HG03460 (cell line): Measurements from ENCODE around the gene NR1H4.
"Not testable (repeated sequence)": the region's sequence is repeated elsewhere in the genome, so short reads cannot be mapped to it uniquely, and the experiment has no call there.

Experiments used
- ATAC-seq: cut with Tn5 transposase; IDR thresholded peaks from one replicate; pipeline ENCODE4 v1.9.1; 2021; ENCODE audit not compliant: unreplicated experiment

The NR1H4 gene

GRCh38 chr12:100472325-100472724 is 1.3 kb upstream of the NR1H4 start:
- no peak for ATAC-seq

GRCh38 chr12:100473050-100473715 is 483 bp upstream of the NR1H4 start:
- ATAC-seq = no peak

DNA sequence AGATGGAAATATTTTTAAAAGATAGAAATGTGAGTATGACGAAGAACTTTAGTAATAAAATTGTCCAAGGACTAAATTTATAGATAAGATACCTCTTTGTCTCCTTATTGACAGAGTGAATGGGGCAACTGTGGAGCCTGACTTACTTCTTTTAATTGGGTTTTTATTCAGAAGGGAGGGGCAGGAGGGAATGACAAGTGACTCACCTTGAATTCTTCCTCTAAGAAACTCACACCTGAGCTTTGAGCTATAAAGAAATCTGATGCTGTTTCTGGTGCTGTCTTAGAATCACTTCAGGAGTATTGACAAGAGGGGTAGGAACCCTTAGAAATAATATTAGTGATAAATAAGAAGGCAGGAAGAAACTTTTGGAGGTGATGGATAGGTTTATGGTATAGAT is 951 bp downstream of the NR1H4 start:
- no peak for ATAC-seq

DNA sequence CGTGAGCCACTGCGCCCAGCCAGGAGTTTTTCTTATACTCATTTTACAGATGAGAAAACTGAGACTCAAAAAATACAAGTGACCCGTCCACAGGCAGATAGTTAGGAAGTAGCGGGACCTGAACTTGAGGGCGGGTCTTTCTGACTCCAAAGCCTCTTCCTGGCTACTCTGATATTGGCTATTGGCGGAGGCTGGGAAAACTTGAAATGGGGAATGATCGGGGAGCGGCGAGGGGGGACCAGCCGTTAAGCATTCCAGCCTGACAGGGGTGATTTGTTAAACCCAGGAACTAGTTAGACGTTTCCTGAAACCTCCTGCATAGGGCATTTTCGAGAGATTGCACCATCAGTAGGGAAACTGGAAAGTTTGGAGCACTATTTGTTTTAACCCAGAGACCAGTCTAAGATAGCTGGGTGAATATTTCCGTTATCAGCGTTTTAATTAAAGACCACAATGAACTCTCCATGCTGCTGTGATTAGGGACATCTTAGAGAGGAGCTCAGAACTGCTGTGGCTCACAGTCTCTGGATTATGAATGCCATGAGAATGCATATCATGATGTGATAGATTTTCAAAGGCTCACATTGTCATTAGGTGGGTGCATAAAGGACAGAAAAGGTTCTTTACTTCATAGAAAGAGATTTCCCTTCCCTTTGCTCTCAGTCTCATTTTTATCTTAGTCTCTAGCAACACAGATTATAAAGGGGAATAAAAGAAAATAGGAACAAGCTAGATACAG is 2.5 kb downstream of the NR1H4 start:
- ATAC-seq = no peak

DNA sequence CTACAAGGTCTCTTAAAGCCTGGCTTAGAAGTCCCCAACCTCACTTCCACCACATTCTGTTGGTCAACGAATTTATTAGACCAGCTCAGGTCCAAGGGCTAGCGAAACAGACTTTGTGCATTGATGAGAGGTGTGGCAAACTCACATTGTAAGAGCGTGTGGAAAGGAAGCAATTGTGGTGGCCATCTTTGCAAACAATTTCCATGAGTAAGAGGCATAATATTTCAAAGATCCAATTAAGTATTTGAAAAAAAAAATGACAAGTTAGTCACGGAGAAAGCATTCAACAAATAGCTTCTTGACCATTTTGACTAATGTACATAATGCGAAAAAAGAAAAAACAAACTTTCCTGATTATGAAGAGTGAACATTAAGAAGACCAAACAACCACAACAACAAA is 7.4 kb downstream of the NR1H4 start:
- no peak for ATAC-seq

DNA sequence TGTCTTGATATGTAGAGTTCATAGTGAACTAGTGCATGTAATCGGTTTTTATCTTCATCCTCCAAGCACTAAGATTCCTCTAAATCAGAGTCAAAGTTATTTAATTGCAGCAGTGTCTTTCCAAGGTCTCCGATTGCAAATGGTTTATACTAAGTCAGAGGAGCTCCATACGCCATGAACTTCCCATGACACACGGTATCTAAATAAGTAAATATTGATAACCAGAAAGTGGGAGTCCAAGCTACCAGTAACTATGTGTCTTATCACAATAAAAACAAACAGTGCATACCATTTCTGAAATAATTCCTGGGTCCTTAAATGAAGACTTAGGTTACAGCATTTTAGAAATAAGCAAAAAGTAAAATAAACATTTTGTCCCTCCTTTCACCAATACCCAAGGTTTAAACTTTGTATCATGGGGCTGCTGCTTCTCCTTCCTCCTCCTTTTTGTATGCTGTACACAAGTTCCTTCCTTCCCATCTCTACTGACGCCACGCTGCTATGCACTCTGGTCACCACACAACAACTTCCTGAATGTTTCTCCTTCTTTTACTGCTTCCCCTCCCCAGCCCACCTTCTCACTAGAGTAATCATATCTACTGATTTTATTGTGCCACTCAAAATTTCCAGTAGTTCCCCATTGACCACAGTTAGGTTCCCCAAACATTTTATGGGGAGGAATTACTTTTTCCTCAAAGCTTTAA is 10.7 kb downstream of the NR1H4 start:
- no peak for ATAC-seq

DNA sequence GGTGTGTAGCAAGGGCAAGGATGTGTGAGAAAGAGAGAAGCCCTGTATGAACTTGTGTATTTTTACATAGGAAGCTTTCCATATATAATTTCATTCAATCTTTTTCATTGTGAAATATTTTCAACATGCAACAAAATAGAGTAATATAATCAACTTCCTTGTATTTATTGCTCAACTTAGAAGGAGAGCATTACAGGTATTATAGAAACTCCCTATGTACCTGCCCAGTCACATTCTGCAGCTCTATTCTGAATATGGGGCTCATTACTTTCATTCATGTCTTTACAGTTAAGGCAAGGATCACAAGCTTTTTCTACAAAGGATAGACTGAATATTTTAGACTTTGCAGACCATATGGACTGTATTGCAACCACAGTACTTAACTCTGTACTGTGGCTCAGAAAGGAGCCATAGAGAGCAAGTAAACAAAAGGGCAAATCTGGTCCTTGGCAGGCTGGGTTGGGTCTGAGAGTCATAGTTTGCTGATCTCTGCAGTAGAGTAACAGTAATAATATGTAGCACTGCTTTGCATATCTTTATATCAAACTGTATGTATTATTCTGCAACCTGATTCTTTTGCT is 11.3 kb downstream of the NR1H4 start:
- ATAC-seq = no peak

DNA sequence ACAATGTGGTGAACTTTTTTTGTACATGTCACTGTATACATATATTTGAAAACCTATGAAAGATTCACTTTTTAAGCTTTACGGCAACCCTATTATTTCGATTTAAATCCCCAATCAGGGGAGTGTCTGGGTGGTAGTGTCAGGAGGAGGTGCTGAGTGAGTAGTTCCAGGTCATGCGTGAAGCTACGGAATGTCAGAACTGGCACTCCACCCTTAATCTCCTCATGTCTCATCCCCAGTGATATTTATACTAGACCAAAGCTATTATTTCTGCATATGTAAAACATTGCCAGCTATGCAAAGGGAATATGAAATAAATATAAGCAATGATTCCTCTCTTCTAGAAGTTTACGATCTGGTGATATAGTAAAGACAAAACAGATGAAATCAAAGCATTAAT is 12.3 kb downstream of the NR1H4 start:
- ATAC-seq = no peak

DNA sequence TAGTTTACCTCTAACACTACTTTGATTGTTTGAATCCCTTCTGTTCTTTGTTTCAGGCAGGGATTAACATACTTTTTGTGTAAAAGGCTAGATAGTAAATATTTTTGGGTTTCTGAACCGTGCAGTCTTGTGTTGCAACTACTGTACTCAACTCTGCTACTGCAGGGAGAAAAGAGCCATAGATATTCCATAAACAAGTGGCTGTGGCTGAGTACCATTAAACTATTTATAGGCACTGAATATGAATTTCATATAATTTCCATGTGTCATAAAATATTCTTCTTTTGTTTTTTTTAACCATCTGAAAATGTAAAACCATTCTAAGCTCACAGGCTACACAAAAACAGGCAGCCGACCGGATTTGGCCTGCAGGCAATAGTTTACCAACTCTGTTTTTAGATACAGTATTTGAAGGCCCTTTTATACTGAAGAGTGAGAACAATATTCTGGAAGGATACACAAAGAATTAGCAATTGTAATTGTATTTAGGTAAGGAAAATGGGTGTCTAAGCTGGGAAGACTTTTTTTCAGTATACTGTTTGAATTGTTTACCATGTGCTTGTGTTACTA is 15.7 kb downstream of the NR1H4 start:
- no peak for ATAC-seq

DNA sequence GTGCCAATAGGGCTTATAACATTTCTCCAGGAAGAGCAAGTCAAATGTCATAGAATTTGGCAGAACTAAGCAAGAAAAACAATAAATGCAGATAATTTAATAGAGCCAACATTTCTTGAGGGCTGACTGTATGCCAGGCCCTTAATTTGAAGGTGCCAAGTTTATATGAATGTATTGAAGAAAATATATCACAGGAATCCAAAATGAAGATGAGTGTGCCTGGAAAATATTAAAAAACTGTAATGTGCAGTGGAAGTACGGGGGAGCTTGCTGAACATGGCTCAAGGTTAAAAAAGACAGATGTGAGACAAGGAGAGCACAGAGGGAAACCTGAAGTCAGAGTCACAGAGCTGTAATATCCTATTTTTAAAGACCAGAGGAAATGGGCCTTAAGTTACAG is 16.4 kb downstream of the NR1H4 start:
- no peak for ATAC-seq

GRCh38 chr12:100491104-100491503 is 17.4 kb downstream of the NR1H4 start:
- no peak for ATAC-seq

DNA sequence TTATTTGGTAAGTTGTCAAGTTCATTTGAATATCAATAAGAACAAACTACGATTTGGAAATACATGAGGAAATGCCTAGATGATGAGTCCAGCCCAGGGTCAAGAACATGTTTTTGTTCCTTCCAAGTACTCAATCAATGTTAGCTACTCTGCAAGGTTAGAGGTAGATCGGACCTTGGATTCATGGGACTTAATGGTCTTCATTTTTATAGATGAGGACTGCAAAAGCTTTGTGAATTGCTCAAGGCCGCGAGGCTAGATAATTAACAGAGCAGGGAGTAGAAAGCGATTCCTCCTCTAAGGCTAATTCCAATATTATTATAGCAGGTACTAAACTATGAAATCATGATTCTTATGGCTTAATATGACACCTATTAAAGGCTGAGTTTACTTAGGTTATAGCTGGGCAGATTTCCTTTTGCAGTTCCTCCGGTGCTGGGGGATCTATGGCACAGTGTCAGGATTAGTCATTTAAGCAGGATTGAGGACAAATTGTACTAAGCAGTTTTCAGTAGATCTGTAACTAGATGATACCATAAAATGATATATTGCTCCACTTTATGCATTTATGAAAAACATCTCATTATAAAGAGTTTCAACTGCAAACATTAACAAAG is 19.8 kb downstream of the NR1H4 start:
- no peak for ATAC-seq

GRCh38 chr12:100494026-100494425 is 20.4 kb downstream of the NR1H4 start:
- no peak for ATAC-seq

DNA sequence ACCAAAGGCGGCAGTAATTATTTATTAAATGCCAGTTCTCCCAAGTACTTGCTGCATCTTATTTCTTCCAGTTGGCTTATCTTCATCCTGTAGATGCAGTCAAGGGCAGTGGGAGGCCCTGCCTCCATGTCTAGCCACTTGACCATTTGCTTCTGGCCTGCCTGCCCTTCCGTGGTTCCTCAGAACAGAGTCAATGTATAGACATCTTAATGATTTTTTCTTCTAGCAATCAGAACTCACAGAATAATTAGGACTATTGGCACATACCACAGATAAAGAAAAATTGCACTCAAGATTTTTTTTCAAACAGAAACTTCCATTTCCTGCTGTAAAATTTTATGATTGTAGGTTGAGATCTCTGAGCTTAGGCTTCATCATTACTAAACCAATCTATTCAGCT is 20.9 kb downstream of the NR1H4 start:
- ATAC-seq = no peak

- no peak for ATAC-seq
These were observed 23.6 kb downstream of the NR1H4 start for GRCh38 chr12:100497105-100497795.

DNA sequence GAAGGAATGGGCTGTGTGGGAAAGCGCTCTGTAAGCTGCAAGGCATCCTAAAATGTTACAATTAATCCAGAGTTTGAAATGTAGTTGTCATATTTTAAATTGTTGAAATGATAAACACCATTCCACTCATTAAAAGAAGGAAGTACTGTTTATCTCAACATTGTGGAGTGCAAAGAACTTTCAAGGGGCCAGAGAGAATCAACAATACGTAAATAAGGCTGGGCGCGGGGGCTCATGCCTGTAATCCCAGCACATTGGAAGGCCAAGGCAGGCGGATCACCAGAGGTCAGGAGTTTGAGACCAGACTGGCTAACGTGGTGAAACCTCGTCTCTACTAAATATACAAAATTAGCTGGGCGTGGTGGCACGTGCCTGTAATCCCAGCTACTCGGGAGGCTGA is 24.5 kb downstream of the NR1H4 start:
- no peak for ATAC-seq

DNA sequence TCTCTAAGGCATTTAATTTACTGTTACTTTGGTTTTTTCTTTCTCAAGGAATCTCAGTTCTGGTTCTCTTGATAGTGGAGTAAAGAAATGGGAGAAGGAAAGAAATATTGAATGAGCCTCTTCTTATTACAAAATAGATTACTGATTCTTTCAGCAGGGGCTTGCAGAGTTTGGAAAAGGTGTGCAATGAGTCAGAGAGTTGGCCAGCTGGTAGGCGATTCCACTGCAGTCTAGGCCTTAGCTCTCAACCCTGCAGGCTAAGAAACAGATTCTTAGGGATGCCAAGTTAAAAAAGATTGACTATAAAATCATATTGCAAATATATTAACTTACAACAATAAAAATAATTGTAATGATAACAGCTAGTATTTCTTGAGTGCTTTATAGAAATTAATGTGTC is 25.8 kb downstream of the NR1H4 start:
- no peak for ATAC-seq

- ATAC-seq = not testable (repeated sequence)
These were observed 29.1 kb downstream of the NR1H4 start for GRCh38 chr12:100502718-100503117.

DNA sequence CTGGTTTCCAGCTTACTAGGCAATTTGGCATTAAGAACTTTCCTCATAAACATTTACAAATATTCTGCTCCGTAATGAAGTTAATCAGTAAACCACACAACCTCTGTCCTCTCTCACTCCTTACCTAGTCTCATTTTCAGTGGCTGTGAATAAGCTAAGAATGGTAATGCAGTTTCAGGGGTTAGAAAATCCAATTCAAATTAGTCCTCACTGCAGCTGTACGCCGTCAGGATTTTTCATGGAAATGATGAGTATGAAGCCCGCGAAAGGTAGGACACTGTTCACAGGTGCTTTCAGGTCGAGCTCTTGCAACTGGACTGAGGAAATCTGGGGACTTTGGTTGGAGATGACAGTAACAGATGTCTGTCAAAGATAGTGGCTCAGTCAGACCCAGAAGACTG is 29.6 kb downstream of the NR1H4 start:
- ATAC-seq = no peak

- ATAC-seq = no peak
These were observed 31.1 kb downstream of the NR1H4 start for GRCh38 chr12:100504804-100505203.
